Keratinocyte (primary cell): ENCODE results near the gene ZNF831. TPM values are rescaled to one million over a fixed set of nuclear protein-coding genes. Genes with fewer than 3 reads are reported as not detected.

ENCODE experiments used
- DNase-seq: peaks from one replicate; pipeline ENCODE4 v3.0.0-alpha.2; 2011; ENCODE audit warnings: low read depth, missing footprints, low spot score
- FAIRE-seq: peaks from 2 replicates; lab custom pipeline; 2011; peaks lifted over from hg19 to GRCh38; lab: Jason Lieb, UNC
- H2AFZ ChIP-seq: 2 replicates; pipeline ENCODE4 v1.6.0; 2012; ENCODE audit warnings: low read length, control low read depth, inconsistent platforms; ENCODE audit not compliant: control insufficient read depth
- H3K27ac ChIP-seq: 2 replicates; pipeline ENCODE4 v1.5.1; 2011; ENCODE audit warnings: low read length; ENCODE audit not compliant: control insufficient read depth, insufficient read depth
- H3K27me3 ChIP-seq: 3 replicates; pipeline ENCODE4 v1.6.0; 2011; ENCODE audit warnings: low read length; ENCODE audit not compliant: control insufficient read depth, insufficient read depth; ENCODE audit errors: extremely low read depth
- H3K36me3 ChIP-seq, 2 experiments: 2 replicates in 1 of 2; 3 replicates in 1 of 2; pipeline ENCODE4 v1.5.1; 2011; ENCODE audit warnings: low read length in 2 of 2, mild to moderate bottlenecking in 1 of 2; ENCODE audit not compliant: control insufficient read depth in 2 of 2, insufficient read depth in 2 of 2; ENCODE audit errors: extremely low read depth in 1 of 2
- H3K4me1 ChIP-seq: 3 replicates; pipeline ENCODE4 v1.5.1; 2011; ENCODE audit warnings: low read length; ENCODE audit not compliant: control insufficient read depth, insufficient read depth; ENCODE audit errors: extremely low read depth
- H3K4me2 ChIP-seq: 3 replicates; pipeline ENCODE4 v1.6.0; 2011; ENCODE audit warnings: low read depth, low read length; ENCODE audit not compliant: control insufficient read depth, insufficient read depth; ENCODE audit errors: extremely low read depth
- H3K4me3 ChIP-seq, 3 experiments: fragments of 200-600 bp in 1 of 3; sonication (generic) in 1 of 3; 2 replicates in 2 of 3; 3 replicates in 1 of 3; pipeline ENCODE4 v1.5.1; 2011 to 2016; ENCODE audit warnings: low read length in 3 of 3, mild to moderate bottlenecking in 3 of 3, control low read depth in 2 of 3, inconsistent platforms in 1 of 3, low read depth in 1 of 3, mixed read lengths in 1 of 3, mixed run types in 1 of 3, moderate library complexity in 1 of 3; ENCODE audit not compliant: control insufficient read depth in 2 of 3, insufficient read depth in 2 of 3; ENCODE audit errors: extremely low read depth in 1 of 3
- H3K79me2 ChIP-seq: 2 replicates; pipeline ENCODE4 v1.6.0; 2012; ENCODE audit warnings: low read length; ENCODE audit not compliant: control insufficient read depth, insufficient read depth
- H3K9ac ChIP-seq: 3 replicates; pipeline ENCODE4 v1.6.0; 2011; ENCODE audit warnings: low read length; ENCODE audit not compliant: control insufficient read depth, insufficient read depth; ENCODE audit errors: extremely low read depth
- H3K9me1 ChIP-seq: 3 replicates; pipeline ENCODE4 v1.6.0; 2011; ENCODE audit warnings: low read length; ENCODE audit not compliant: control insufficient read depth, insufficient read depth; ENCODE audit errors: extremely low read depth
- H3K9me3 ChIP-seq: 2 replicates; pipeline ENCODE4 v1.5.1; 2012; ENCODE audit warnings: low read depth, low read length; ENCODE audit not compliant: control insufficient read depth
- H4K20me1 ChIP-seq: 3 replicates; pipeline ENCODE4 v1.6.0; 2011; ENCODE audit warnings: low read length; ENCODE audit not compliant: control insufficient read depth, insufficient read depth; ENCODE audit errors: extremely low read depth
- EZH2 ChIP-seq: IDR thresholded peaks from one replicate; pipeline ENCODE4 v1.6.1; 2012; ENCODE audit warnings: inconsistent platforms, mild to moderate bottlenecking, low read length, moderate library complexity
- dilution Hi-C: fragments of 300-500 bp; cut with MboI; formaldehyde crosslinking; loops from one replicate; pipeline ENCODE4 v1.7.0; 2020; ENCODE audit warnings: low sequenced_read_pairs; ENCODE audit not compliant: extremely low pct_ligation_motif_present
- polyA plus RNA-seq, 5 experiments: library from polyadenylated mRNA; depleted of rRNA in 3 of 5; stranded (reverse) in 3 of 5; stranded (forward) in 1 of 5; unstranded in 1 of 5; fragments of >200 nt; gene quantifications; 1 replicate in 1 of 5; 2 replicates in 3 of 5; 3 replicates in 1 of 5; pipeline versions ENCODE4 v1.2.1 to v1.2.3, GENCODE V29; 2011 to 2012; ENCODE audit warnings: missing spikeins in 2 of 5, low read depth in 1 of 5, low replicate concordance in 1 of 5
- TF ChIP-seq, protein P1 (sequence below), 3 experiments: IDR thresholded peaks in 1 of 3; conservative IDR thresholded peaks in 1 of 3; optimal IDR thresholded peaks in 1 of 3; 2 replicates in 2 of 3; 3 replicates in 1 of 3; pipeline versions ENCODE3 to v1.5.1; 2011; ENCODE audit warnings: low read length in 3 of 3, mild to moderate bottlenecking in 3 of 3, moderate library complexity in 2 of 3, control low read depth in 1 of 3, inconsistent platforms in 1 of 3; ENCODE audit not compliant: insufficient read depth in 2 of 3; ENCODE audit errors: extremely low read depth in 1 of 3

ZNF831 gene
- polyA plus RNA-seq, 1 donor (not counting 4 experiments of a cell fraction or from before 2014, with no cell fraction given), result not detected

DNA sequence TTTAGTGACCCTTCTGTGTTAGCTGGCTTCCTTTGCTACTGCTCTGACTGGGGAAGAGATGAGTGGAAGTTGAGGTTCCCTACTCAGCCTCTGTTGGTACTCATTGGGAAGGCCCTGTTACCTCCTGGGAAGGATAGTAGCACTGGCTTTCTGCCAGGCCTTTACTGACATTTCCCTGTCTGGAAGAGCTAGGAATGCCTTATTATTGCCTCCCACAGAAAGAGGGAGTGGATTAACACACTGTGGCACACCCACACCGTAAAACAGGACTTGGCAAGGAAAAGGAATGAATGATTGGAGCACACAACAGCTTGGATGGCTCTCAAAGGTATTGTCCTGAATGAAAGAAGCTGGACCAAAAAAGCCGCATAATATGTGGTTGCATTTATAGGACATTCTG, 12.2 kb downstream of the ZNF831 start:
- H3K4me3 ChIP-seq, result no peak overlapping the region
- no peaks in the 10 kb centered on the region for H3K9me3 ChIP-seq
- no peaks in the 10 kb centered on the region for H3K4me1 ChIP-seq
- H3K9me1 ChIP-seq, result no peaks in the 10 kb centered on the region
- H3K27ac ChIP-seq, result no peak overlapping the region
- DNase-seq, result no peak
- H3K79me2 ChIP-seq, result no peaks in the 10 kb centered on the region
- TF ChIP-seq EZH2, result no peak
- TF ChIP-seq, protein P1, sequence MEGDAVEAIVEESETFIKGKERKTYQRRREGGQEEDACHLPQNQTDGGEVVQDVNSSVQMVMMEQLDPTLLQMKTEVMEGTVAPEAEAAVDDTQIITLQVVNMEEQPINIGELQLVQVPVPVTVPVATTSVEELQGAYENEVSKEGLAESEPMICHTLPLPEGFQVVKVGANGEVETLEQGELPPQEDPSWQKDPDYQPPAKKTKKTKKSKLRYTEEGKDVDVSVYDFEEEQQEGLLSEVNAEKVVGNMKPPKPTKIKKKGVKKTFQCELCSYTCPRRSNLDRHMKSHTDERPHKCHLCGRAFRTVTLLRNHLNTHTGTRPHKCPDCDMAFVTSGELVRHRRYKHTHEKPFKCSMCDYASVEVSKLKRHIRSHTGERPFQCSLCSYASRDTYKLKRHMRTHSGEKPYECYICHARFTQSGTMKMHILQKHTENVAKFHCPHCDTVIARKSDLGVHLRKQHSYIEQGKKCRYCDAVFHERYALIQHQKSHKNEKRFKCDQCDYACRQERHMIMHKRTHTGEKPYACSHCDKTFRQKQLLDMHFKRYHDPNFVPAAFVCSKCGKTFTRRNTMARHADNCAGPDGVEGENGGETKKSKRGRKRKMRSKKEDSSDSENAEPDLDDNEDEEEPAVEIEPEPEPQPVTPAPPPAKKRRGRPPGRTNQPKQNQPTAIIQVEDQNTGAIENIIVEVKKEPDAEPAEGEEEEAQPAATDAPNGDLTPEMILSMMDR (optimal IDR thresholded peaks at IDR 0.05 in 1 of 3, IDR thresholded peaks at IDR 0.05 in 1 of 3, conservative IDR thresholded peaks at IDR 0.05 in 1 of 3; ENCODE audit: extremely low read depth in 1 of 3, insufficient read depth in 2 of 3, low read length in 3 of 3), result no peak
- no peak overlapping the region for H3K4me2 ChIP-seq
- dilution Hi-C loops, result no loop called here
- H2AFZ ChIP-seq, result no peak overlapping the region
- H3K27me3 ChIP-seq, result no peaks in the 10 kb centered on the region
- no peak for FAIRE-seq
- no peaks in the 10 kb centered on the region for H4K20me1 ChIP-seq
- no peak overlapping the region for H3K9ac ChIP-seq
- no peaks in the 10 kb centered on the region for H3K36me3 ChIP-seq

DNA sequence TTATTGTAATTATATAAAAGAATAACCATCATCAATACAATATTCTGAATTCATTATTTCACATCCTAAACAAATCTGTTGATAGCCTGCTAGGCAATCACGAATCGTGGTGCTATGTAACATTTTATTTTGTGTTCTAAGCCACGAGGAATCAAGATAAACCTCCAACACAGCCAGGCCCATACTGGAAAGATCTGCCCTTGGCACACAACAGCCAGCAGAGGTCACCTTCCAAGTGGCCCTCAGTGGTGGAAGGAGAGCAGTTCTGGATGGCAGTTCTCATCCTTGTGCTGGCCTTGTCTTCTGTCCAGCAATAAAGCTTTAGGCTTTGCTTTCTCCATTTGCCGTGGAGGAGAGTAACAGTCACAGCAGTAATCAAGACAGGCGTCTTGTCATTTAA, 13.2 kb downstream of the ZNF831 start:
- Histone ChIP-seq H3K36me3 (no peaks in the 10 kb centered on the region), H3K4me3 (no peak overlapping the region), H3K9ac (no peak overlapping the region), H3K79me2 (no peaks in the 10 kb centered on the region), H3K9me1 (no peaks in the 10 kb centered on the region), H3K4me2 (no peak overlapping the region), H3K27me3 (no peaks in the 10 kb centered on the region), H4K20me1 (no peaks in the 10 kb centered on the region), H3K27ac (no peak overlapping the region), H2AFZ (no peak overlapping the region), H3K9me3 (no peaks in the 10 kb centered on the region), H3K4me1 (no peaks in the 10 kb centered on the region)
- TF ChIP-seq, protein P1 (optimal IDR thresholded peaks at IDR 0.05 in 1 of 3, IDR thresholded peaks at IDR 0.05 in 1 of 3, conservative IDR thresholded peaks at IDR 0.05 in 1 of 3; ENCODE audit: extremely low read depth in 1 of 3, insufficient read depth in 2 of 3, low read length in 3 of 3), result no peak
- TF ChIP-seq EZH2, result no peak
- DNase-seq, result no peak
- FAIRE-seq, result no peak
- dilution Hi-C loops, result no loop called here
